ENCODE data around the gene PDX1.

DNA sequence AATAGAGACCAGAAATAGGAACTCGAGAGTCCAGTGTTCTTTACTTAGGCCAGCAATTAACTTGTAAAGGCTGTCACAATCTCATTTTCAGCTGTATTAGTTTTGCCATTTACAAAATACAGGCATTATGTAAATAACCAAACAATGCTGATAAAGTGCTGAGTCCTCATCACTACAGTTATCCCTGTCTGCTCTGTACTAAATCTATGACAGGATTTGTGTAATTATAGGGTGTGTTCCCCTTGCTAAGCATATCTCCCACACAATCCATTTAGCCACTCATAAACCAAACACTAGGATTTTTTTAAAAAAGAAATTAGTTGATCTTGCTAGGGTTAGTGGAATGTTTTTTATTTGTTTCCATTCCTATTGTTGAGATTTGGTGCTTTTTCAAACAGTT is 23.2 kb downstream of the PDX1 start:
- TF ChIP-seq POLR2A (IDR thresholded peaks at IDR 0.05; ENCODE audit: low read length), result no peak
- no peak for TF ChIP-seq GATA1 (IDR thresholded peaks at IDR 0.05; ENCODE audit: low read depth, low read length)

Measured in erythroblast (primary cell).